GM18498 (cell line): Measurements from ENCODE around the gene FNDC1.

ENCODE experiments used
- ATAC-seq: cut with Tn5 transposase; IDR thresholded peaks from one replicate; pipeline ENCODE4 v1.9.1; 2021; ENCODE audit warnings: mild to moderate bottlenecking, moderate library complexity; ENCODE audit not compliant: unreplicated experiment

The FNDC1 gene

DNA sequence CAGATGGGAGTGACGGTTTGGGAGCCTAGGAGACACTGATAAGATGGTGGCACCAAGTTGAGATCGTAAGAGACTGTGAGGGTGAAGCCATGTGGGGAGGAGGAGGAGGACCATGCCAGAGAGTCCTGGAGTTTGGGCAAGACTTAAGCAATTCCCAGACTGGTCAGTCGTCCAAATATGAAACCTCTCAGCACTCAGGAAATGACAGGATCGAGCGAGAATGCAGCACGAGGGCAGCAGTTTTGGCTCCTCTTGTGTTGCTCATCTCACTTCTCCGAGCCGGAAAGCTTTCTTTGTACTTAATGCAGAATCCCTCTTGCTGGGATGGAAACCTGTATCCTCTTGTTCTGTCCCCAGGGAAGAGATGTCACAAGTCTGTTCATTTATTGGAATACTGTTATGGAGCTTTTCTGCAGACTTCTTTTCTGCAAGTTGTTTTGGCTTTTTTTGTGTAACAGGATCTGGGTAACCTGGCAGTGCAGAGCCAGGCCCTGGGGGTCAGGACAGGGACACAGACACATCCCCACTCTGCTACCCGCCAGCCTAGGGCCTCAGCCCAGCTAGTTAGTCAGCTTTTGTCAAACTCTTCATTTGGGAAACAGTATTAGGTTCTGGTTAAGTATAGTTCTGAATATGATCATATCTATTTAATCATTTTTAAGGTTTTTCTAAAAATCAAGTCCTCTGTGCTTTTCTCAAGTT, 34.3 kb downstream of the FNDC1 start:
- no peak for ATAC-seq

DNA sequence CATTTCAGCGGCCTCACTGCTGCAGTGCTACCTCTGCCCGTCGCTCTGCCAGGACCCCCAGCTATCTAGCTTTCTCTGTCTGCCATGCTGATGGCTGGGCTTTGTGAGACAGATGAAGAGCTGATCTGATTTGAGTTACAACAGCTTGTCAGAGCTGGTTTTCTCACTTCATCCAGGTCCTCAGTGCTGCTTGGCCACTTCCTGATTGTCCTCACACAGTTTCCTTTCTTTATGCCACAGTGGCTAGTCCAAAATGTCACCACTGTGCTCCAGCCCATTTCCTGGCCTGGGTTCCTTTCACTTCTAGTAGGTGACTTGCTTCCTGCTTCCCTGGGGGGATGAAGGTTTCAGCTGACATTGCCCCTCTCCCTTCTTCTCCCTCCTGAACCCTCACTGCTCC, 35.4 kb downstream of the FNDC1 start:
- no peak for ATAC-seq

DNA sequence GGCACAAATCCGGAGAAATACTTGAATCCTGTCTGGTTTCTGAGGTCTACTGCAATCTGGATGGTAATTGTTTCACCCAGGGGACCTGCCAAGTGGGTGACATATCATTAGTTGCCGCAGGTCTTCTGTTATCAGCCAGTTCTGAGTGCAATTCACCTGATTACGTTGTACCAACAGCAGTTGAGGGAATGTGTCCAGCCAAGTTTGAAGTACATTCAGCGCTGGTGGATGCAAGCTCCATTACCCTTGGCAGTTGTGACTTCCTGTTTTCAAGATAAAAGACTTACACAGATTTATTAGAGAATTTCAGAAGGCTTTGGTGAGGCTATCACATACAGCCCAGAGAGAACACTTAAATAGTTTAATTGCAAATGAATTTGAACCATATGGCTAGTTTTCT, 42.8 kb downstream of the FNDC1 start:
- ATAC-seq: no peak

DNA sequence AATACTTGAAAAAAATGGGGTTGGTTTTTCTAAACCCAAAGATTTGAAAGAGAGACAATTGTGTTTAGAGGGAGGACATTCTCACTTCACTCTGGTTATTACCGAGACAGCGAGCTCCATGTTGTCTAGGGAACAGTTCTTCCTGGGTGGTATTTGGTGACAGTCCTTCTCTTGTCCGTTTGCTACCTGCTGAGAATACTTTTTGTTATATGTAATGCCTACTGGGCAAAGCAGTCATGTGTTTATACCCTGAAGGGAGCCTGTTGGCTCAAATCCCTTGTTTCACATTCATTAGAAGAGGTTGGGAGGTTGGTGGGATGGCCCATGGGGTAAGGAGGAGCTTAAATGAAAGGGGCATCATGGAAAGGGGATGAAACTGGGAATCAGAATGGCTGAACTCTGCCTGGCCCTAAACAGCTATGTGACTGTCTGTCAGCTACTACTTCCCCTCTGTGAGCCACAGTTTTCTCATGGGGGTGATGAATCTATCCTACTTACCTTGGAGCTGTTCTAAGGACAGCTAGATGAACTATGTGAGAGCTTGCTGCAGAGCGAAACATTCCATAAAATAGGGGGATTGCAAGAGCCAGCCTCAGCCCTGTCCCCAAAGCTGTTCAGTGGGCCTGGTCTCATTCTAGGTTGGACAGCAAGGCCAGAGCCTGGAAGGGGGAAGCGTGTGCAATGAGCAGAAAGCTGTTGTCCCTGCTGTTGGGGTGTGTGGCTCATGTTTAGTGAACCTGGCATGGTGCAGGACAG, 43.5 kb downstream of the FNDC1 start:
- no peak for ATAC-seq

DNA sequence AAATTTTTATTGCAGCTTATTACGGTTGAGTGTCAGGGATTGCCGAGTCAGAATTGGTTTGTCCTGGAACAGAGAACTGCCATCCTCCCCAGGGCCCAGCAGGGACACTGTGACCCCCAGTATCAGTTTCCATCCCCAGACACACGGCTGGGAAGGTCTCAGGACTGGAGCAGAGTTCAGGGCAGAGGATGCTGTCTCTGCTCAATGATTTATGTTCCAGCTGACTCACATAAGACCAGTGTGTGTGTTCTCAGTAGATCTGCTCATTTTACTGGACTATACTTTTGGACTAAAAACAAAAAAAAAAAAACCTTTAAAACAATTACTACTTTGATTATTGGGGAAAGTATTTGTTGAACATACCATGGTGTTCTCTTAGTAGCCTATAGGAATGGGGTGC, 44.2 kb downstream of the FNDC1 start:
- no peak for ATAC-seq

DNA sequence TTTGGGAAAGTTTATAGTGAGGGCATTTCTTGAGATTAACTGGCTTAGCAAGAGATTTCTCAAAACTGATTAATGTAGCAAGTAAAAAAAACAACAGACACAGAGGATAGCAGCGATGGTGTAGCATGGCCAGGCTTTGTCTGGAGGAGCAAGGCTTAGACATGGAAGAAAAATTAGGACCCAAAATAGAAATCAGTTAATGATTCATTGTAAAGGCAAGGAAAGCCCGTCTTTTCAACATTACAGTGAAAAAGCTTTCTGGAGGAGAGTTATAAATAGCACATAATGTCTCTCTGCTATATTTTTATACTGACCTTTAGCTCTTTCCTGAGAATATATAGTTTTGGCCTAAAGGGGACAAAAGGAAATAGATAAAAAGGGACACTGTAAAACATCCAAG, 45.1 kb downstream of the FNDC1 start:
- no peak for ATAC-seq

DNA sequence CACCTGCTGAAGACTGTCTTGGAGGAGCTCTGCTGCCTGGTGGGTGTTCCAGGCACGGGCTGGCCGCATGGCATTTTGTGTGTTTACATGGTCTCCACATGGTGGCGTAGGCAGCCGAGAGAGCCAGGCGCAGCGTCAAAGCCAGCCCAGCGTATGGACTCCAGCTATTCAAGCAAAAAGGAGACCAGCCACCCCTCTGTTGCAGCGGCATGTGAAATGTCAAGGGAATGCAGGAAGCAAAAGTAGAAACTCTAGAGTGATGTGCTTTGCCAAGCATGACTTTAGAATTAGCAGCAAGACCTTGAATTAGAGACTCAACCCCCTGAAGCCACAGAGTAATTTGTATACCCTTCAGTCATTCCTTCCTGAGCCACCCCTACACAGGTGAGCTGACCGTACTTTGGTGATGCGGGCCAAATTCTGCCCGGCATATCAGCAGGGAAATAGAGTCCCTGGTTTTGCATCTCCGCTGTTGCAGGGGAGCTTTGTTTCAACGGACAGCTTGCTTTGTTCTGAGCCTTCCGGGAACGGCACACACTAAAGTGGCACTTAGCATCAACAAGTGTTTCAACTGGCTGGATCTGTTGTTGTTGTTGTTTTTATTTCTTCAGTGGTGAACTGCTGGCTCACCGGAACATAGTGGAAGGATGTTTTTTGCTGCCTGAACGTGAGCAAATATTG, 48.5 kb downstream of the FNDC1 start:
- ATAC-seq: peak; percentile 84

DNA sequence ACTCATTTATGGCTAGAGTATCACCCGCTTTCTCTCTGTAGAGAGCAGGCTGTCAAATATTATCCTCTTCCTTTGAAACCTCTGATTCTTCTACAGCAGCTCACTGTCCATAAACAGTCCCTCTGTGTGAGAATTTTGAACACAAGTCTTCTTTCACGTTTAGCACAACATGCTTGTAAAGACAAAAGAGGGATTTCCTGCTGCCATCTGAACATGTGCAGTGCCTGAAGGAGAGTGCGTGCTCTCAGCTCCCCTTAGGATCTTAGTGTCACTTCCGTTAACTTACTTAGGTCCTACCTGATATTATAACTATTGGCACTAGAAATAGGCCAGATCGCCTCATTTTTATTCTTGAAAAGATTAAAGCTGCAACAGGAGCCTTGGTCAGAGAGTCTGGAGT, 50.9 kb downstream of the FNDC1 start:
- no peak for ATAC-seq

DNA sequence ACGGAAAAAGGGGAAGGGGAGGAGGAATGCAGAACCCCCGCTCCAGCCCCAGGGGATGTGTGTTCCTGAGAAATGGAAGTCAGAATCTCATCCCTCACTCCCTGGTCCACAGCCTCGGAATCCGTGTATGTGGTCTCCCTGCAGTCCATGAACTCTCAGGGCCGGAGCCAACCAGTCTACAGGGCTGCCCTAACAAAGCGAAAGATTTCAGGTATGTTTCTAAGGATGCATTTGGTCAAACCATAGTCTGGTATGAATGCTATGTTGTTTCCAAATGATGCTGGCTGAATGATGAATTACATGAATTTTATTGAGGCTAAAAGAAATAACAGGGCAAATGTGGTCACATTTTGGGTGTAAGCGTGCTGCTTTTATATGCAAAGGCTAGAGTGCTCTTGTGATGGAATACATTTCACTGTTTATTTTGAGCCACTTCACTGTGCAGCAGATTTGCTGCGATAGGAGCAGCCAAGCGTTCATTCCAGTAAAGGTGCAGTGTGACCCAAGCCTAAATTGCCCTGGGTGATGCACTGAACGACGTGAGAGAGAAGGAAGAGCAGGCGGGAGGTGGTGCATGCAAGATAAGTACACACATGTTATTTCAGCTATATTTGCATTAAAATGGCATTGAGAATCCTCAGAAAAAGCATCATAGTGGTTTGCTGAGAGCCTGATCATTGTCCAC, 52.4 kb downstream of the FNDC1 start:
- ATAC-seq: no peak

DNA sequence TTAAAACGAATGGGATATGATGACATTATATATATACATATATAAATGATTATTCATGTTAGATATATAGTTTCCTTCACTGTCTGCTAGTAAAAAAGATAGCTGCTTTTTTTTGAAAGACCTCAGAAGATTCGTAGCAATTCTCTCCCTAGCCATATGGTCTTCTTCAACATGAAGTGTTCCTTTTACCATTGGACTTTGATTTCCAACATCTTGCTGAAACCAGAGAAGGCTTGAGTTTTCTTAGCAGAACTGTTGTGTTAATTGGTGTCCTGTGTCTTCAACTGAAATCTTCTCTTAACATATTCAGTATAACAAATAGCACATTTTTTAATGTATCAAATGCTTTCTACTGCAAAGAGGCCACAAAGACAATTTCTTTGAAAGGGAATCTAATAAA, 55.3 kb downstream of the FNDC1 start:
- ATAC-seq: no peak

DNA sequence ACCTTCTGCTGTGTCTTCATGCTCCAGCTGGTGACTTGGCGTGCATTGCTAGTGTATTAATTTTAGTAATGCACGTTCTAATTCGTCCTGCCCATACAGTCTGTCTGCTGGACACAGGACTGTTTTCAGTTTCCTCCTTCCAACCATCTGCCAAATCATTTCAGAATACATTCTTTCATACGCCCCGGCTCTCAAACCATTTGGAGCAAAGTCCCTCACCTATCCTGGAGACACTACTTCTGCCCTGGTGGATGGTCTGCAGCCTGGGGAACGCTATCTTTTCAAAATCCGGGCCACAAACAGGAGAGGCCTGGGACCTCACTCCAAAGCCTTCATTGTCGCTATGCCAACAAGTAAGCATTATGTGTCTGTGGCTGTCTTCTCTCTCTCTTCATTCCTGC, 60.5 kb downstream of the FNDC1 start:
- ATAC-seq: no peak

DNA sequence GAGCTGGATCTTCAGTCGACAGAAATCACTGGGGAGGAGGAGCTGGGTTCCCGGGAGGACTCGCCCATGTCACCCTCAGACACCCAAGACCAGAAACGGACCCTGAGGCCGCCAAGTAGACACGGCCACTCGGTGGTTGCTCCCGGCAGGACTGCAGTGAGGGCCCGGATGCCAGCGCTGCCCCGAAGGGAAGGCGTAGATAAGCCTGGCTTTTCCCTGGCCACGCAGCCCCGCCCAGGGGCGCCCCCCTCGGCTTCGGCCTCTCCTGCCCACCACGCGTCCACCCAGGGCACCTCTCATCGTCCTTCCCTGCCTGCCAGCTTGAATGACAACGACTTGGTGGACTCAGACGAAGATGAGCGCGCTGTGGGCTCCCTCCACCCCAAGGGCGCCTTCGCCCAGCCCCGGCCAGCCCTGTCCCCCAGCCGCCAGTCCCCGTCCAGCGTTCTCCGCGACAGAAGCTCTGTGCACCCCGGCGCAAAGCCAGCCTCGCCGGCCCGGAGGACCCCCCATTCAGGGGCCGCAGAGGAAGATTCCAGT, 63.0 kb downstream of the FNDC1 start:
- ATAC-seq: no peak

DNA sequence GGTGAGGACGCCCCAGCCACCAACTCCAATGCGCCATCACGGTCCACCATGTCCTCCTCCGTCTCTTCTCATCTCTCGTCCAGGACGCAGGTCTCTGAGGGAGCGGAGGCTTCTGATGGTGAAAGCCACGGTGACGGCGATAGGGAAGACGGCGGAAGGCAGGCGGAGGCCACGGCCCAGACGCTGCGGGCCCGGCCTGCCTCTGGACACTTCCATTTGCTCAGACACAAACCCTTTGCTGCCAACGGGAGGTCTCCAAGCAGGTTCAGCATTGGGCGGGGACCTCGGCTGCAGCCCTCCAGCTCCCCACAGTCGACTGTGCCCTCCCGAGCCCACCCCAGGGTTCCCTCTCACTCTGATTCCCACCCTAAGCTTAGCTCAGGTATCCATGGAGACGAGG, 63.6 kb downstream of the FNDC1 start:
- ATAC-seq: no peak

DNA sequence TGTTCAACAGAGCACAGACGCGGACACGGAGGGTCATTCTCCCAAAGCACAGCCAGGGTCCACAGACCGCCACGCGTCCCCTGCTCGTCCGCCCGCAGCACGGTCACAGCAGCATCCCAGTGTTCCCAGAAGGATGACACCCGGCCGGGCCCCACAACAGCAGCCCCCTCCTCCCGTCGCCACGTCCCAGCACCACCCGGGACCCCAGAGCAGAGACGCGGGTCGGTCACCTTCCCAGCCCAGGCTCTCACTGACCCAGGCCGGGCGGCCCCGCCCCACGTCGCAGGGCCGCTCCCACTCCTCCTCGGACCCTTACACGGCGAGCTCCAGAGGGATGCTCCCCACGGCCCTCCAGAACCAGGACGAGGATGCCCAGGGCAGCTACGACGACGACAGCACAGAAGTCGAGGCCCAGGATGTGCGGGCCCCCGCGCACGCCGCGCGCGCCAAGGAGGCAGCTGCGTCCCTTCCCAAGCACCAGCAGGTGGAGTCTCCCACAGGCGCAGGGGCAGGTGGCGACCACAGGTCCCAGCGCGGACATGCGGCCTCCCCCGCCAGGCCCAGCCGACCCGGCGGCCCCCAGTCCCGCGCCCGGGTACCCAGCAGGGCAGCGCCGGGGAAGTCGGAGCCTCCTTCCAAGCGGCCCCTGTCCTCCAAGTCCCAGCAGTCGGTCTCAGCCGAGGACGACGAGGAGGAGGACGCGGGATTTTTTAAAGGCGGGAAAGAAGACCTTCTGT, 64.3 kb downstream of the FNDC1 start:
- no peak for ATAC-seq

DNA sequence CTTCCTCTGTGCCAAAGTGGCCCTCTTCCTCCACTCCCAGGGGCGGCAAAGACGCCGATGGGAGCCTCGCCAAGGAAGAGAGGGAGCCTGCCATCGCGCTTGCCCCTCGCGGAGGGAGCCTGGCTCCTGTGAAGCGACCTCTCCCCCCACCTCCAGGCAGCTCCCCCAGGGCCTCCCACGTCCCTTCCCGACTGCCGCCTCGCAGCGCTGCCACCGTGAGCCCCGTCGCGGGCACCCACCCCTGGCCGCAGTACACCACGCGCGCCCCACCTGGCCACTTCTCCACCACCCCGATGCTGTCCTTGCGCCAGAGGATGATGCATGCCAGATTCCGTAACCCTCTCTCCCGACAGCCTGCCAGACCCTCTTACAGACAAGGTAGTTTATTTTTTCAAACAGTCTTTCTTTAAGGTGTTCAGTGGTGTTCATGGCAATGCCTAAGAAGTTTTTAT, 64.9 kb downstream of the FNDC1 start:
- ATAC-seq: no peak

DNA sequence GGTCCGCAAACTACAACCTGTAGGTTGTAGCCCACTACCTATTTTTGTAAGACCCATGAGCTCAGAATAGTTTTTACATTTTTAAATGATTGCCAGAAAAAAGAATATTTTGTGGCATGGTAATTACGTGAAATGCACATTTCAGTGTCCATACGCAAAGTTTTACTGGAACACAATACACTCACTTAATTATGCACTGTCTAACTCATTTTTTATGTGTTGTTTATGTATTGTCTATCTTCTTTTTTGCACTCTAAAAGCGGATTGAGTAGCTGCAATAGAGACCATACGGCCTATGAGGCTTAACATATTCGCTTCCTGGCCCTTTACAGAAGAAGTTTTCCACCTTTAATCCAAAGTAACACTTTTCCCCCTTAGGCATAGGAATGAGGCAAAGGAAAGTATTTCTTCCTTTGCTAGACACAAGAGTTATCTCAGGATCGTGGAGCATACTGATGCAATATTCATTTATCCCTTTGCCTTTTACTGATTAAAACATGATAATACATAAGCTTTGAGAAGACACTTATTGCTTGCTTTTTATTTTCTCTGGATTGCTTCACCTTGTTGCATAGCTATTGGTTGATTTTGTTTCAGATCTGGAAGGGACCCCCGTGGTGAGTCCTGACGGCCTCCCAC, 69.8 kb downstream of the FNDC1 start:
- ATAC-seq: no peak

DNA sequence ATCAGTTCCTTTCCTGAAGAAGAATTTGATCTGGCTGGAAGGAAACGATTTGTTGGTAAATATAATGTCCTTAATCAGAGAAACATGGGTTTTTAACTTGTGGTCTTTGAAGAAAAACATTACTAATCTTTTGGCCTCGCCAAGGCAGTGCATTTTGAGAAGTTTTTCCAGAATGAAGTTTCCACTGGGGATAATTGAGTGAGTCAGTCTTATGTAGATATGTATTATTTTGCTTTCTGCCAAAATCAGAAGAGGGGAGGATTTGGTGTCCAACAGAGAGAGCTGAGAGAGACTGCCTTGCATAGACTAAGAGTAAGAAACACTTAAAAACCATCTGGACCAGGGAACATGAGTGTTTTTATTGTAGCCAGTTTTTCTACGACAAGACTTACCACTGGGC, 79.9 kb downstream of the FNDC1 start:
- no peak for ATAC-seq

DNA sequence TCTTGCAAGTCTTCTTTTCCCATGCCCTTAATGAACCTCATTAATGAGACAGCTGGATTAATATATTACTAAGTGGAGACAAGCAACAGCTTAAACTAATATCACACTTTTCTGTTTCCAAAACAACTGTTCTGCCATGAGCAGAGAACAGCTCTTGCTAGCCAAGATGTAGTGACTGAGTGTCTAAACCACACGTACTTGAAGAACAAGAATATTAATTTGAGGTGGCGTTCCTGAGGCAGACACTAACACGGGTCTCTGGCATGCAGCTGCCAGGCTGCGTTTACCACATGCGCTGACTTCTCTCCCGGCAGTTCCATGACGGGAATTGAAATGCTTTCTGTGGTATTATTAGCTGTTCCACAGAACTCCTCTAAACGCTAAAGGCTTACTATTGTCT, 80.6 kb downstream of the FNDC1 start:
- ATAC-seq: no peak

DNA sequence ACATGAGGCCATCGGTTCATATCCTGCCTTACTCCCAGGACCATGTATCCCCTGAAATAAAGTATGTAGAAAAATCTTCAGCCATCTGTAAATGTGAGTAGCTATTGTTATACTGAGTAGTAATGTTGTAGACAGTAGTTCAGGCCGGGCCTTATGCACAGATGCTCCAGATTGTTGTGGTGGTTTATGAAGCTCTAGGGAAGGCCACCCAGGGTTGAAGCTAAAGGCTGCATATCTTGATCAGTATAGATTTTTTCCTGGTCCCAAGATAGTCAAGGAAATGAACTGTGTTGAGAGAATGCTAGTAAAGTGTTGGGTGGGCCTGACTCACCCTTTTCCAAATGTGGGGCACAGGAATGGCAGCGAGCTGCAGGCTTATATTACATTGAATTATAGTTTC, 81.4 kb downstream of the FNDC1 start:
- no peak for ATAC-seq

DNA sequence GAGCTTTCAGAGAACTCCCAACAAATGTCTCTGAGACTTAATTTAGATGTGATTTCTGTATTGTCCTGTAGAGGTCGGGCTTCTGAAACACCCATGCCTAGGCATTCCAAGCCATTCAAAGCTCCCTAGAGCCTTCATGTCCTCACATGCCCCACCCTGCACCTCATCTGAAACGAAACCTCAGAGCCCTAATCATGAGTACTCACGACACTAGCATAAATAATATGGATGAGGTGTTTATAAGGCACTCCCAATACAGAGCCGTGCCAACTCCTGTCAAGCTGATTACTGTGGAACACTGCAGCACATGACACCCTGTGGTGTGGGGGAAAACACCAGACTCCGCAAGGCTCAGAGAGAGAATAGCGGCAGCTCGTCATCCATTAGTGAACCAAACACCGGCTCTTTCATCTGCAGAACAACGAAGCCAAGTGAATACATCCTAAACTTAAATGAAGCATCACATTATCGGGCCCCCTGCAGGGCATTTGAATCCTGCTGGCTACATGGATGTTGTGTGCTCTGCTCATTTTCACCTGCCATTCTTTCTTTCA, 83.8 kb downstream of the FNDC1 start:
- ATAC-seq: peak; percentile 76
